Stimulated activated naive B cell treated with anti-CD40 and anti-IgM and Interleukin-4, amounts not matched to agents 10 μg/mL and 1 μg/mL and 100 μg/mL, for 72 hours (primary cell): ENCODE data around the gene LRP11.

Source experiments
- ATAC-seq, 2 donors: fragments of 150-1000 bp; cut with Tn5 transposase; replicated peaks; 2 replicates each; pipeline ENCODE4 v1.10.0; 2021; ENCODE audit warnings: moderate library complexity in 1 of 2
- DNase-seq: peaks from one replicate; pipeline ENCODE4 v3.0.0; 2021
- H3K27ac Mint-ChIP-seq: one replicate; pipeline ENCODE4 v1.8.0; 2022; ENCODE audit warnings: mild to moderate bottlenecking, mixed read lengths
- H3K27me3 Mint-ChIP-seq, 2 donors: one replicate each; pipeline ENCODE4 v1.8.0; 2022; ENCODE audit warnings: mixed read lengths in 2 of 2
- H3K36me3 Mint-ChIP-seq, 2 donors: one replicate each; pipeline ENCODE4 v1.8.0; 2022; ENCODE audit warnings: mixed read lengths in 2 of 2, mild to moderate bottlenecking in 1 of 2
- H3K4me1 Mint-ChIP-seq, 2 donors: one replicate each; pipeline ENCODE4 v1.8.0; 2022; ENCODE audit warnings: mixed read lengths in 2 of 2, mild to moderate bottlenecking in 1 of 2
- H3K4me3 Mint-ChIP-seq, 2 donors: one replicate each; pipeline ENCODE4 v1.8.0; 2022; ENCODE audit warnings: mild to moderate bottlenecking in 2 of 2, mixed read lengths in 2 of 2, moderate library complexity in 1 of 2
- H3K9me3 Mint-ChIP-seq, 2 donors: one replicate each; pipeline ENCODE4 v1.8.0; 2022; ENCODE audit warnings: mixed read lengths in 2 of 2, mild to moderate bottlenecking in 1 of 2

Gene LRP11

DNA sequence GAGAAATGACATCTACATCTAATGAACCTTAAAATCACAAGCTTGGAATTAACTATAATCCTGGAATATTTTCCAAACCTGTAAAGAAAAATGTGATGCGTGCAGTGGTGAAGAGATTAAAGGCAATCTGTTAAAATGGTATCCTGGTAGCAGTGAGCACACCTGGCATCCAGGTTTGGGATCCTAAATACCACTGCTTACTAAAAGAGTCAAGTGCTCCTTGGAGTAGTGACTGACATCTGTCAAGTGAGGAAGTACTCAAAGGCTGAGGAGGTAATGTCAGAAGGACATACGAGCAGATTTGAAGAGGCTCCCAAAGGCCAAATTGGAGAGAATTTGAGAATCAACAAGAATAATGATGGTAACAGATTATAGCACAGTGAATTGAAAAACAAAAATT, 81.8 kb downstream of the LRP11 start:
- DNase-seq: no peak
- Mint-ChIP-seq H3K36me3 (peaks cover 12 to 34% of the 10 kb centered on the region in 2 donors), H3K9me3 (no peaks in the 10 kb centered on the region), H3K4me3 (no peak overlapping the region), H3K4me1 (no peaks in the 10 kb centered on the region), H3K27ac (no peak overlapping the region), H3K27me3 (no peaks in the 10 kb centered on the region)
- ATAC-seq: no peak

DNA sequence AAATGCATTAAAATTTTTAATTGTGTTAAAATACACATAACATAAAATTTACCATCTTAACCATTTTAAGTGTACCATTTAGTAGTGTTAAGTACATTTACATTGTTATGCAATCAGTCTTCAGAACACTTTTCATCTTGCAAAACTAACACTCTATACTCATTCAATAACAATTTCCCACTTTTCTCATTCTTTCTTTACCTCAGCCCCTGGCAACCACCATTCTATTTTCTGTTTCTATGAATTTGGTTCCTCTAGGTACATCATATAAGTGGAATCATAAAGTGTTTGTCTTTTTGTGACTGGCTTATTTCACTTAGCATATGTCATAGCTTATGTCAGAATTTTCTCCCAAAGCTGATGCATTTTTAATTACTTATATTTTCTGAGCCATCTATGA, 82.4 kb downstream of the LRP11 start:
- Mint-ChIP-seq H3K27ac (no peak overlapping the region), H3K36me3 (peaks cover 12 to 32% of the 10 kb centered on the region in 2 donors), H3K4me3 (no peak overlapping the region), H3K27me3 (no peaks in the 10 kb centered on the region), H3K4me1 (no peaks in the 10 kb centered on the region), H3K9me3 (no peaks in the 10 kb centered on the region)
- ATAC-seq (no peak), DNase-seq (no peak)

DNA sequence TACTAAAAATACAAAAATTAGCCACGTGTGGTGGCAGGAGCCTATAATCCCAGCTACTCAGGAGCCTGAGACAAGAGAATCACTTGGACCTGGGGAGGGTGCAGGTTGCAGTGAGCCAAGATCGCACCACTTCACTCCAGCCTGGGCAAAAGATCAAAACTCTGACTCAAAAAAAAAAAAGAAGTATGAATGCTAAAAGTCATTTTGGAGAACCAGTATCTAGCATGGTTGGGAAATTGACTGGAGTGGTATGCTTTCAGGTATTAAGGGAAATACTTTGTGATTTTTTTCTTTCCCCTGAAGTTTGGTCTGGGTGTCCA, 84.6 kb downstream of the LRP11 start:
- peaks cover 21 to 38% of the 10 kb centered on the region in 2 donors for H3K36me3 Mint-ChIP-seq
- no peaks in the 10 kb centered on the region for H3K9me3 Mint-ChIP-seq
- ATAC-seq (no peak), DNase-seq (no peak)
- no peak overlapping the region for H3K4me3 Mint-ChIP-seq
- H3K4me1 Mint-ChIP-seq: no peaks in the 10 kb centered on the region
- H3K27me3 Mint-ChIP-seq: no peaks in the 10 kb centered on the region
- no peak overlapping the region for H3K27ac Mint-ChIP-seq

DNA sequence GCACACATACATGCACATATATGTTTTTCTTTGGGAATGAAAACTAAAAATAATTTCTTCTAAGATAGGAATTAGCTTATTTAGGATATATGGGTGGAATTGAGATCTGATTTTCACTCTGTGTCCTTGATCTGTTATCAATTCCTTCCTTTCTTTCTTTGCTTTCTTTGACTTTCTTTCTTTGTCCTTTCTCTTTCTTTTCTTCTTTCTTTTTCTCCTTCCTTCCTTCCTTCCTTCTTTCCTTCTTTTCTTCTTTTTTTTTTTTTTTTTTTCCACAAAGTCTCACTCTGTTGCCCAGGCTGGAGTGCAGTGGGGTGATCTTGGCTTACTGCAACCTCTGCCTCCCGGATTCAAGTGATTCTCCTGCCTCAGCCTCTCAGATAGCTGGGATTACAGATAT, 86.5 kb downstream of the LRP11 start:
- H3K36me3 Mint-ChIP-seq: peaks cover 21 to 27% of the 10 kb centered on the region in 2 donors

DNA sequence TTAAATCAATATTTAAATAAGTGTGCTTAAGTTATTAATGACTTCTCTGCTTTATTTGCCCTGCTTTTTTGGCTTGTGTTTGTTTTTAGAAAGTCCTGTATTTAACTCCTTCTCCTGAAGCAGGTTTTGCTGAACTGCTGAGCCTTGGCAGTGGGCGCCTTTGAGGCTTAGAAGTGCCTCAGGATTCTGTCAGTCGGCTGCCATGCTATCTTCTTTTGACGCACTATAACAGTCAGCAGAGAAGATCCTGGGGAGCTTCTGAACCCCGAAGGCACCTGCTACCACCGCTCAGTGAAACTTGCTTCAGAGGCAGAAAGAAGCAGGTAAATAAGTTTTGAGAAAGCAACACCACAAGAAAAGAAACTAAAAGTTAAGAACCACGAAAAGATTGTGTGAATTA, 92.2 kb downstream of the LRP11 start:
- H3K9me3 Mint-ChIP-seq: no peaks in the 10 kb centered on the region
- H3K27me3 Mint-ChIP-seq: no peaks in the 10 kb centered on the region
- H3K27ac Mint-ChIP-seq: no peak overlapping the region
- no peak overlapping the region for H3K4me3 Mint-ChIP-seq
- DNase-seq (no peak), ATAC-seq (no peak)
- peaks cover 34 to 35% of the 10 kb centered on the region in 2 donors for H3K36me3 Mint-ChIP-seq
- peaks cover 0 to 1% of the 10 kb centered on the region in 2 donors for H3K4me1 Mint-ChIP-seq

More for the DNA sequence above, 86.5 kb downstream of the LRP11 start:
- Mint-ChIP-seq H3K4me1 (no peaks in the 10 kb centered on the region), H3K27ac (no peak overlapping the region), H3K4me3 (no peak overlapping the region), H3K27me3 (no peaks in the 10 kb centered on the region), H3K9me3 (no peaks in the 10 kb centered on the region)
- ATAC-seq (no peak), DNase-seq (no peak)

DNA sequence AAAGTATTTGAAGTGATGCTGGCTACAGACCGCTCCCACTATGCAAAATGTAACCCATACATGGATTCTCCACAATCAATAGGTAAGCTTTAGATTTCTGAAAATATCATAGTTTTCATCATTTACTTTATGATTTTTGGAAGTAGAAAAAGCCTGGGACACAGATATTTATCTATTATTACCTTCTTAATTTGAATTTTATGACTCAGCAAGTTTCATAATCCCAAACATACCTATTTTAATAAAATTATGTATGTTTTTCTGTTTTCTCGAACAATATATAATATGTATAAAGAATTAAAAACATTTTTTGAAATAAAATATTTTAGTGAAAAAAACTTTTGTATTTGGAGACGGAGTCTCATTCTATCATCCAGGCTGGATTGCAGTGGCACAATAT, 93.0 kb downstream of the LRP11 start:
- no peaks in the 10 kb centered on the region for H3K27me3 Mint-ChIP-seq
- ATAC-seq (no peak), DNase-seq (no peak)
- peaks cover 3 to 4% of the 10 kb centered on the region in 2 donors for H3K9me3 Mint-ChIP-seq
- H3K4me1 Mint-ChIP-seq: peaks cover 0 to 1% of the 10 kb centered on the region in 2 donors
- no peak overlapping the region for H3K4me3 Mint-ChIP-seq
- H3K27ac Mint-ChIP-seq: no peak overlapping the region
- H3K36me3 Mint-ChIP-seq: peaks cover 38 to 41% of the 10 kb centered on the region in 2 donors

DNA sequence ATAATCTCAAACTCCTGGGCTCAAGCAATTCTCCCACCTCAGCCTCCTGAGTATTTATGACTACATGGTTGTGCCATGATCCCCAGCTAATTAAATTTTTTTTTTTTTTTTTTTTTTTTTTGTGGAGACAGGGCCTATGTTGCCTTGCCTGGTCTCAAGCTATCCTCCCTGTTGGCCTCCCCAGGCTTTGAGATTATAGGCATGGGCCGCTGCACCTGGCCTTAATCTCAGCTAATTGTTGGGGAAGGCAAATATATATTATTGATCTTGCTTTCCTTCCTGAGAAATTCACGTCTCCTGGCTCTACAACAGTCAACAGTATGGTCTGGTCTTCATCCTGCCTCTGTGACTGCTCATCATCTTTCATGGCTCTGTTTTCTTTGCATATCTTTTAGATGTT, 94.5 kb downstream of the LRP11 start:
- DNase-seq (no peak), ATAC-seq (no peak)
- Mint-ChIP-seq H3K4me1 (peaks cover 0 to 1% of the 10 kb centered on the region in 2 donors), H3K27me3 (no peaks in the 10 kb centered on the region), H3K27ac (no peak overlapping the region), H3K4me3 (no peak overlapping the region), H3K9me3 (peaks cover 6 to 8% of the 10 kb centered on the region in 2 donors), H3K36me3 (peaks cover 35 to 39% of the 10 kb centered on the region in 2 donors)
